ENCODE data around the gene ZNF524.
A peak's percentile ranks its signal among the peaks of the same experiment; 100 is the strongest.

Gene ZNF524

GRCh38 chr19:55601084-55601483, 996 bp downstream of the ZNF524 start:
- Histone ChIP-seq H3K4me2 (ENCODE audit: insufficient read depth, low read length) (peak overlapping the region; percentile 93), H3K9me3 (ENCODE audit: insufficient read depth, low read length, severe bottlenecking) (no peaks in the 10 kb centered on the region), H3K4me3 (ENCODE audit: low read depth in 1 of 2, low read length in 2 of 2) (peak overlapping the region; percentile 66 to 76; a peak in 3 of 4 replicates), H3K9ac (ENCODE audit: low read depth, low read length) (peak overlapping the region; percentile 99), H3K27me3 (ENCODE audit: insufficient read depth, low read length, poor library complexity) (no peaks in the 10 kb centered on the region), H3K4me1 (ENCODE audit: insufficient read depth, low read length) (peaks cover 46% of the 10 kb centered on the region), H2AFZ (ENCODE audit: low read depth, low read length) (peak overlapping the region; percentile 81), H3K79me2 (ENCODE audit: insufficient read depth, low read length) (peaks cover 22% of the 10 kb centered on the region), H4K20me1 (ENCODE audit: insufficient read depth, low read length) (no peaks in the 10 kb centered on the region), H3K27ac (ENCODE audit: low read length) (peak overlapping the region; percentile 93), H3K36me3 (ENCODE audit: insufficient read depth, low read length) (peaks cover 17% of the 10 kb centered on the region)
- TF ChIP-seq CTCF (IDR thresholded peaks at IDR 0.05; ENCODE audit: borderline replicate concordance, extremely low read depth, low read length, poor library complexity, severe bottlenecking): no peak
- TF ChIP-seq EZH2 (IDR thresholded peaks at IDR 0.05; ENCODE audit: borderline replicate concordance, low read depth, low read length, severe bottlenecking): no peak
- no peak for DNase-seq
- no peak for ATAC-seq (ENCODE audit: insufficient read depth, low read depth)

DNA sequence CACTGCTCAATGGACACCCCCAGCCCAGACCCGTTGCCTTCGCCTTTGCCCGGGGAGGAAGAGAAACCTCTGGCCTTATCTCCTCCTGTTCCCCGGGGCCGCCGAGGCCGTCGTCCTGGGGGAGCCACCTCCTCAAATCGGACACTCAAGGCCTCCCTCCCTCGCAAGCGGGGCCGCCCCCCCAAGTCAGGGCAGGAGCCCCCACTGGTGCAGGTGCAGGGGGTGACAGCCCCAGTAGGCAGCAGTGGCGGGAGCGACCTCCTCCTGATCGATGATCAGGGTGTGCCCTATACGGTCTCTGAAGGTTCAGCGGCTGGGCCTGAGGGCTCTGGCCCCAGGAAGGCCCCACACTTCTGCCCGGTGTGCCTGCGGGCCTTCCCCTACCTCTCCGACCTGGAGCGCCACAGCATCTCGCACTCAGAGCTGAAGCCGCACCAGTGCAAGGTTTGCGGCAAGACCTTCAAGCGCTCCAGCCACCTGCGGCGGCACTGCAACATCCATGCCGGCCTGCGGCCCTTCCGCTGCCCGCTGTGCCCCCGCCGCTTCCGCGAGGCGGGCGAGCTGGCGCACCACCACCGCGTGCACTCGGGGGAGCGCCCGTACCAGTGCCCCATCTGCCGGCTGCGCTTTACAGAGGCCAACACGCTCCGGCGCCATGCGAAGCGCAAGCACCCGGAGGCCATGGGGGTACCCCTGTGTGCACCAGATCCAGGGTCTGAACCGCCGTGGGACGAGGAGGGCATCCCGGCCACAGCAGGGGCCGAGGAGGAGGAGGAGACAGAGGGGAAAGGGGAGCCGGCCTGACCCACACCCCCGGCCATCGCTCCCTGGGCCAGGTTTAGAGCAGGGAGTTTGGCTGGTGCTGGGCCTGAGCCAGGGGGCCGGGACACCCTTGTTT, 2.3 kb downstream of the ZNF524 start:
- H3K4me2 ChIP-seq (ENCODE audit: insufficient read depth, low read length): no peak overlapping the region
- H3K36me3 ChIP-seq (ENCODE audit: insufficient read depth, low read length): peaks cover 15% of the 10 kb centered on the region
- ATAC-seq (ENCODE audit: insufficient read depth, low read depth) (no peak), DNase-seq (no peak)
- no peak overlapping the region for H2AFZ ChIP-seq (ENCODE audit: low read depth, low read length)
- no peaks in the 10 kb centered on the region for H3K27me3 ChIP-seq (ENCODE audit: insufficient read depth, low read length, poor library complexity)
- no peaks in the 10 kb centered on the region for H3K9me3 ChIP-seq (ENCODE audit: insufficient read depth, low read length, severe bottlenecking)
- no peak overlapping the region for H3K27ac ChIP-seq (ENCODE audit: low read length)
- H3K4me3 ChIP-seq (ENCODE audit: low read depth in 1 of 2, low read length in 2 of 2): no peak overlapping the region
- no peak overlapping the region for H3K9ac ChIP-seq (ENCODE audit: low read depth, low read length)
- H3K4me1 ChIP-seq (ENCODE audit: insufficient read depth, low read length): peaks cover 58% of the 10 kb centered on the region
- H3K79me2 ChIP-seq (ENCODE audit: insufficient read depth, low read length): peaks cover 35% of the 10 kb centered on the region
- no peaks in the 10 kb centered on the region for H4K20me1 ChIP-seq (ENCODE audit: insufficient read depth, low read length)
- TF ChIP-seq EZH2 (IDR thresholded peaks at IDR 0.05; ENCODE audit: borderline replicate concordance, low read depth, low read length, severe bottlenecking): no peak
- no peak for TF ChIP-seq CTCF (IDR thresholded peaks at IDR 0.05; ENCODE audit: borderline replicate concordance, extremely low read depth, low read length, poor library complexity, severe bottlenecking)

GRCh38 chr19:55603115-55603514, 3.0 kb downstream of the ZNF524 start:
- TF ChIP-seq EZH2 (IDR thresholded peaks at IDR 0.05; ENCODE audit: borderline replicate concordance, low read depth, low read length, severe bottlenecking) (no peak), CTCF (IDR thresholded peaks at IDR 0.05; ENCODE audit: borderline replicate concordance, extremely low read depth, low read length, poor library complexity, severe bottlenecking) (no peak)
- Histone ChIP-seq H3K27ac (ENCODE audit: low read length) (no peak overlapping the region), H2AFZ (ENCODE audit: low read depth, low read length) (no peak overlapping the region), H3K9ac (ENCODE audit: low read depth, low read length) (no peak overlapping the region), H3K9me3 (ENCODE audit: insufficient read depth, low read length, severe bottlenecking) (no peaks in the 10 kb centered on the region), H3K27me3 (ENCODE audit: insufficient read depth, low read length, poor library complexity) (no peaks in the 10 kb centered on the region), H3K36me3 (ENCODE audit: insufficient read depth, low read length) (peaks cover 9% of the 10 kb centered on the region), H4K20me1 (ENCODE audit: insufficient read depth, low read length) (no peaks in the 10 kb centered on the region), H3K4me3 (ENCODE audit: low read depth in 1 of 2, low read length in 2 of 2) (no peak overlapping the region), H3K4me1 (ENCODE audit: insufficient read depth, low read length) (peaks cover 62% of the 10 kb centered on the region), H3K4me2 (ENCODE audit: insufficient read depth, low read length) (no peak overlapping the region), H3K79me2 (ENCODE audit: insufficient read depth, low read length) (peaks cover 36% of the 10 kb centered on the region)
- ATAC-seq (ENCODE audit: insufficient read depth, low read depth) (no peak), DNase-seq (no peak)

Measured in DND-41 (cell line).